ENCODE results near the gene ETV3.

- TF ChIP-seq EZH2 (IDR thresholded peaks at IDR 0.05; ENCODE audit: low read length, missing control alignments) = no peak
- TF ChIP-seq CTCF (conservative IDR thresholded peaks at IDR 0.05 in 1 of 2, IDR thresholded peaks at IDR 0.05 in 1 of 2; ENCODE audit: low read depth in 1 of 2, low read length in 2 of 2) = no peak
Observed at GRCh38 chr1:157119448-157119847, 18.7 kb downstream of the ETV3 start.
